T-helper 22 cell (primary cell): Measurements from ENCODE around the gene IQGAP2.

Source experiments
- DNase-seq: peaks from one replicate; pipeline ENCODE4 v3.0.0-alpha.2; 2020; ENCODE audit warnings: low read depth

The IQGAP2 gene

GRCh38 chr5:76446776-76447175 is 43.7 kb downstream of the IQGAP2 start:
- no peak for DNase-seq

- DNase-seq: no peak
Measured at GRCh38 chr5:76449606-76450005, 46.5 kb downstream of the IQGAP2 start.

GRCh38 chr5:76450054-76450453 is 47.0 kb downstream of the IQGAP2 start:
- no peak for DNase-seq

GRCh38 chr5:76451031-76451701 is 48.1 kb downstream of the IQGAP2 start:
- DNase-seq: no peak

- DNase-seq: no peak
Measured at GRCh38 chr5:76455531-76456133, 52.5 kb downstream of the IQGAP2 start.

- no peak for DNase-seq
Measured at GRCh38 chr5:76456258-76456657, 53.2 kb downstream of the IQGAP2 start.

GRCh38 chr5:76457674-76458485 is 54.8 kb downstream of the IQGAP2 start:
- DNase-seq: no peak

- DNase-seq: no peak
Measured at GRCh38 chr5:76458486-76458830, 55.4 kb downstream of the IQGAP2 start.

- DNase-seq: no peak
Measured at GRCh38 chr5:76460104-76460503, 57.0 kb downstream of the IQGAP2 start.

- no peak for DNase-seq
Measured at GRCh38 chr5:76462097-76462667, 59.1 kb downstream of the IQGAP2 start.

GRCh38 chr5:76467216-76467615 is 64.1 kb downstream of the IQGAP2 start:
- DNase-seq: no peak

GRCh38 chr5:76468635-76469425 is 65.7 kb downstream of the IQGAP2 start:
- DNase-seq: no peak

- no peak for DNase-seq
Measured at GRCh38 chr5:76469656-76470290, 66.7 kb downstream of the IQGAP2 start.

- no peak for DNase-seq
Measured at GRCh38 chr5:76470976-76471375, 67.9 kb downstream of the IQGAP2 start.

GRCh38 chr5:76471406-76471805 is 68.3 kb downstream of the IQGAP2 start:
- no peak for DNase-seq

GRCh38 chr5:76471987-76472334 is 68.9 kb downstream of the IQGAP2 start:
- no peak for DNase-seq

GRCh38 chr5:76472335-76473008 is 69.4 kb downstream of the IQGAP2 start:
- no peak for DNase-seq

GRCh38 chr5:76473009-76473336 is 69.9 kb downstream of the IQGAP2 start:
- DNase-seq: no peak

- DNase-seq: peak; percentile 65
Measured at GRCh38 chr5:76473661-76474060, 70.6 kb downstream of the IQGAP2 start.

- DNase-seq: no peak
Measured at GRCh38 chr5:76474377-76474776, 71.3 kb downstream of the IQGAP2 start.

- no peak for DNase-seq
Measured at GRCh38 chr5:76475385-76475784, 72.3 kb downstream of the IQGAP2 start.
